Endometrial microvascular endothelial cells (primary cell): ENCODE measurements around the gene UHRF1. TPM values are rescaled to one million over a fixed set of nuclear protein-coding genes. Genes with fewer than 3 reads are reported as not detected.

ENCODE experiments used
- in situ Hi-C: cut with HindIII; loops from 2 replicates; pipeline ENCODE4 v1.10.0; 2017; ENCODE audit warnings: low sequenced_read_pairs, low pct_unique_long_range_greater_than_20kb; ENCODE audit errors: inconsistent ontology term
- total RNA-seq: library from RNA; depleted of rRNA; stranded (reverse); fragments of >200 nt; gene quantifications from one replicate; pipeline ENCODE4 v1.2.3, GENCODE V29; 2015; ENCODE audit errors: inconsistent ontology term

The UHRF1 gene
- total RNA-seq, 1 donor from 2014 or later = 63.4 TPM

GRCh38 chr19:4983346-4984105 lies 74.2 kb downstream of the UHRF1 start:
- in situ Hi-C loops = no loop called here

DNA sequence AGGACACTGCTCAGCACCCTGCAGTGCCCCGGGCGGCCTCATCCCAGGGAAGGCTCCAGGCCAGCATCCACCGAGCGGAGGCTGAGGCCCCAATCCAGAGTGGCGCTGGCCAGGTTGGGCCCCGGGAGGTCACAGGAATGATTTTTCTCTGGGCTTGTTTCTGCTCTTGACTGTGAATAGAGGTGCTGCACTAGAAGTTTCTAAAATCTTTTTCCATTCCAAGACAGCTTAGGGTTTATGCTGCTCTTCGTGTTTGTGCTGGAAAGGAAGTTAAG lies 74.7 kb downstream of the UHRF1 start:
- in situ Hi-C loops = no loop called here

DNA sequence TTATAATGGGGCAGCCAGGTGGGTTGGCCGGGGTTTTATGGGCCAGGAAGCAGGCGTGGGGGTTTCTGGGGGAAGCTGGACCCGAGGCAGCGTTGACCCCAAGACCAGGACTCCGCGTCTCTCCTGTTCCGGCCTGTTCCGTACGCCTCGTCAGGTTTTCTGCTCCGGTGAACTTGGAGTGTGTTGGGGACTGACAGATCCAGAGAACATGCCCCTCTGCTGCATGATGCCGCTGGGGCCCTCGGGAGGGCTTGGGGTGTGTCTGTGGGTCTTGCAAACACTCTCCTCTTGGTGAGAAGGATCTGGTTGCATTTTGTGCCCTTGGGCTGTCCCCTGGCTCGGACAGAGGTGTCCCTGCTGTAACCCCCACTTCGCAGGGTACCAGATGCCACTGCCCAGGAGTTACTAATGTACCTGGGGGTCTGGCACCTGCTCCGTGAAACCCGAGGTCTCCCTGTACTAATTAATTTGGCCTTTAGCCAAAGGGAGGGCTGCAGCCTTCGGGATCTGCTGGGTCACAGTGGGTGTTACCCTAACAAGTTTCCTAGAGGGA lies 75.2 kb downstream of the UHRF1 start:
- in situ Hi-C loops = no loop called here

DNA sequence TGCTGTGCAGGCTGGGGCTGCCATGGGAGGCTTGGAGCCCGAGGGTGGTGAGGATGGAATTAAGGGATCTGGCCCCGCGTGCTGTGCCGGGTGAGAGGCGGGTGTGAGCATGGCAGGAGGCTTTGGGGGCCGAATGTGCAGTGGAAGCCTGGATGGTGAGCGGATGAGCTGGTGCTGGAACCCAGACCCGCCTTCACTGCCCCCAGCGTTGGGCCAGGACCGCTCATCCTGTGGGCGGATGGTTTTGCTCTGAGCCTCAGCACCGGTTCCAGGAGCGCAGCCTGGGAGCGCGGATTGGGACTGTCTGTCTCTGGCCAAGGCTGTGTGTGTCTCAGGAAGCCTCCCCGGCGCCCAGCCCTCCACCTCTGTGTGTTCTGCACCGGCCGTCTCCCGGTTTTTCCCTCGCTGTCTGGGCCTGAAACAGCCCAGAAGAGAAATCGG lies 76.3 kb downstream of the UHRF1 start:
- in situ Hi-C loops = no loop called here

DNA sequence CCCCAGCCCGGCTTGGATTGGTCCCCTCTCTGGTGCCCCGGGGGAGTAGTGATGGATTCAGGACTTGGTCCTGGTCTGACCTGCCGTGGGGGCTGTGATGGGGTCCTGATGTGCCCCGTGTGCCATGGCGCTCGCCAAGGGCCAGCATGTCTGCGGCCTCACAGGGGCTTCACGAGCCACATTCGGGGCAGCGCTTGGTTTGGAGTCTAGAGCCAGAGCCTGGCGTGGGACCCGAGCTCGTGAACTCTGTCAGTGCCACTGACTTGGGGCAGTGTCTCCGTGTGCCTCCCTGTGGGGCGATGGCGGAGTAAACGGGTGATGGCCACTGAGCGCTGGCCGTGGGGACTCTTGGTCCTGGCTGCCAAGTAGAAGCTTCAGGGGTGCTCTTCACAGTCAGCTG lies 76.8 kb downstream of the UHRF1 start:
- in situ Hi-C loops = no loop called here

GRCh38 chr19:4986471-4986891 lies 77.2 kb downstream of the UHRF1 start:
- in situ Hi-C loops = no loop called here

DNA sequence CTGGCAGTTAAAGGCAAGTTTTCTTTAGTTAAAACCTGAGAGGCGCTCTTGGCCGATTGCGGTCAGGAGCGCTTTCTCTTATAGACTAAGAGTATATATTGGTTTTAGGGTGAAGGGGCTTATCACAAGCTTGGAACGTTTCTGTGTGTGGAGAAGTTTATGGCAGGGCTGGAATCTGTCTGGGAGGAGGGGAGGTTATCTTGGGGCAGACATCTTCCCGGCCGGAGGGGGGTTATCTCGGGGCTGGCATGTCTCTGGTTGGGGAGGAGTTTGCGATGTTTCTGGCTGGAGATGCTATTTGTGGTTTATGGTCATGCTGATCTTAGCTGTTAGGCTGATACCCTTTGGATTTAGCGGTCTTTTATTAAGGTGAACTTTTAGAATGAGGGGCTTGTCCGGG lies 78.0 kb downstream of the UHRF1 start:
- in situ Hi-C loops = no loop called here

DNA sequence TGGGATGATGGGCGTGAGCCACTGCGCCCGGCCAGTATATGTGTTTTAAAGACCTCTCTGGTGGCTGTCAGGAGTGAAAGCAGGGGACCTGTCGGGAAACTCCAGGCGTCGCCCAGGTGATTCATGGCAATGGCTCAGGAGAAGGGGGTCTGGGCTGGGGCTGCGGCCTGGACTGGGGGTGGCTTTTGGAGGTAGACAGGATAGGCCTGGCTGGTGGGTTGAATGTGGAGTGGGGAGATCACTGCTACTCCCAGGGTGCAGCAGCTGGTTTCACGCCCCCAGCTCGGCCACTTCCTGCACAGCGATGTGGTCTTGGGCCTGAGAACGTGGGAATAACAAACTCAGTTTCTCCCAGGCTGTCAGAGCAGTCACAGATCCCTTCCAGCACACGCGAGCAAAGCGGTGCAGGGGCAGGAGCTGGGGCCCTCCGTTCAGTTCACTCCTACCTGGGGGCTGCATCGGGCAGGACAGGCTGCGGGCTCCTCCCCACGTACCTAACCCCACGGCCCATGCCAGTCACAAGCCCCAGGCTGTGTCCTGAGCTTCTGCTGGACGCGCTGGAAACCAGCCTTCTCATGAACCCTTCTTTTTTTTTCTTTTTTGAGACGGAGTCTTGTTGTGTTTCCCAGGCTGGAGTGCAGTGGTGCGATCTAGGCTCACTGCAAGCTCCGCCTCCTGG lies 78.5 kb downstream of the UHRF1 start:
- in situ Hi-C loops = no loop called here

DNA sequence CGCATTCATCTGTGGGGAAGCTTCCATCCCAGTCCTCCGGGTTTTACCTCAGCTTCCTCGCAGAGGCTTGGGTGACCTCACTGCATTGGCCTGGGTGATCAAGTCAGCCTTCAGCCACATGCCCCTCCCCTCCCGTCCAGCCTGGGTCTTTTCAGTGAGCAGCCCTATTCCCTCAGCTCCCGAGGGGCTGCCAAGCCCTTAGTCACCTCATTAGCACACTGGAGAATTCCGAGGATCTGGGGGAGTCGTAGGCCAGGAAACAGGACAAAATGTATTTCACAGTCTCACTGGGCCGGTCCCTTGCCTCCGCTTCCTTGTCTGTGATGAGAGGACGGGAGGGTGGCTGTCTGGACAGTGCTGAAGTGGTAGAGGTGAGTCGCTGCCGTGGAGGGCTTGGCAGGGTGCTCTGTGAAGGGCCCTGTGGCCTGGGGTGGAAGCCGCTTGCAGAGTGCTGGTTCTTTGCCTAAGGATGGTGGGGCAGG lies 79.5 kb downstream of the UHRF1 start:
- in situ Hi-C loops = no loop called here

DNA sequence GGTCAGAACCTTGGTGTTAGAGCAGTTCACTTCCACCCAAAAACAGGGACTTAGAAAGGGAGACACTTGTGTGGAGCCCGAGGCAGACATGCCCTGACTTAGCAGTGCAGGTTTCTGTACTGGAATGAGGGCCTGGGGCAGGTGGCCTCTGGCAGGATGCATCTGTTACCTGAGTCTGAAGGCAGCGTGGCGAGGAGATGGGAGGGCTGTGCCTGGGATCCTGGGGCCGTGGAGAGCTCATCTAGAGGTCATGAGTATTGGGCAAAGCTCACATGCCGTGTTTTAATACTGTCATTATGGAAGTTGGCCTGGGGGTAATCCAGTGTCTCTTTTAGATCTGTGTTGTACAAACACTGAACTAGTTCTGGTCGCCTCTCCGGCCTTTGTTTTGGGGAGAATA lies 81.0 kb downstream of the UHRF1 start:
- in situ Hi-C loops = no loop called here

DNA sequence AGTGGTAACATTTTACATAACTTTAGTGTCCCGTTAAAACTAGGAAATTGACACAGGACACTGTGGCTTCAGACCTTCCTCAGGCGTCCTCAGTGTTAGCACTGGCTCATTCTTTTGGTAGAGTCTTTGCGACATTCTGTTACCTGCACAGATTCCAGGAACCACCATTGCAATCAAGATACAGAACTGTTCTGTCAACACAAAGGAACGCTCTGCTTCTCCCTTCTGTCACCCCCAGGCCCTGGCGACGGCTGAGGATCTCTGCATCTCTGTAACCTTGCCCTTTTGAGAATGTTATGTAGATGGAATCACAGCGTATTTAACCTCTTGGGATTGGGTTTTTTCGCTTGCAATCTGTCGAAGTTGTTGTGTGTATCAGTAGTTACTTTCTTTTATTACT lies 82.2 kb downstream of the UHRF1 start:
- in situ Hi-C loops = no loop called here

- in situ Hi-C loops = no loop called here
Measured at GRCh38 chr19:4991996-4992698, 82.8 kb downstream of the UHRF1 start.

- in situ Hi-C loops = no loop called here
Measured at GRCh38 chr19:4993683-4994082, 84.4 kb downstream of the UHRF1 start.

- in situ Hi-C loops = no loop called here
Measured at GRCh38 chr19:4996701-4997100, 87.4 kb downstream of the UHRF1 start.

- in situ Hi-C loops = no loop called here
Measured at GRCh38 chr19:4997297-4997696, 88.0 kb downstream of the UHRF1 start.

GRCh38 chr19:5000120-5000611 lies 90.9 kb downstream of the UHRF1 start:
- in situ Hi-C loops = no loop called here

DNA sequence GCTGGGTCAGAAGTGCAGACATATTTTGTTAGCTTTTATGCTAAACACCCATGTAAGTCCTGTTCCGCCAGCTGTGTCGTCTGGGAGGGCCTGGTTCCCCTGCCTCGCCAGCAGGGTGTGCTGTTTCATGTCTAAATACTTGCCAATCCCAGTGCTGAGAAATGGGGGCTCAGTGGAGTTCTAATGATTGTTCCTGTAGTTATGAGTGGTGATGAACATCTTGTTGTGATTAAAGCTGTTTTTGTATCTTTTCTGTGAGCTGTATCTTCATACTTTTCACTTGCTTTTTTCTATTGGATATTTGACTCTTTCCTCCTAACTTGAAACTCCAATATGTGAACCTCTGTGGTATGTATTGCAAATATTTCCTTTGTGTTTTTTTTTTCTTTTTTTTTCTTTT lies 92.3 kb downstream of the UHRF1 start:
- in situ Hi-C loops = no loop called here

DNA sequence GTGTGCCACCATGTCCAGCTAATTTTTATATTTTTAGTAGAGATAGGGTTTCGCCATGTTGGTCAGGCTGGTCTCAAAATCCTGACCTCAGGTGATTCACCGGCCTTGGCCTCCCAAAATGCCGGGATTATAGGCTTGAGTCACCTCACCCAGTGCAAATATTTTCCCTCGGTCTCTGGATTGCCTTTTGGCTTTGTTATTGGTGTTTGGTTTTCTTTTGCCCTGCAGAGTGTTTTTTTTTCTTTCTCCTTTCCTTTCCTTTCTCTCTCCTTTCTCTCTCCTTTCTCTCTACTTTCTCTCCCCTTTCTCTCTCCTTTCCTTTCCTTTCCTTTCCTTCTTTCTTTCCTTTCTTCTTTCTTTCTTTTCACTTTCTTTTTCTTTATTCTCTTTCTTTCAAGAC lies 92.8 kb downstream of the UHRF1 start:
- in situ Hi-C loops = no loop called here

GRCh38 chr19:5003781-5004180 lies 94.5 kb downstream of the UHRF1 start:
- in situ Hi-C loops = no loop called here

DNA sequence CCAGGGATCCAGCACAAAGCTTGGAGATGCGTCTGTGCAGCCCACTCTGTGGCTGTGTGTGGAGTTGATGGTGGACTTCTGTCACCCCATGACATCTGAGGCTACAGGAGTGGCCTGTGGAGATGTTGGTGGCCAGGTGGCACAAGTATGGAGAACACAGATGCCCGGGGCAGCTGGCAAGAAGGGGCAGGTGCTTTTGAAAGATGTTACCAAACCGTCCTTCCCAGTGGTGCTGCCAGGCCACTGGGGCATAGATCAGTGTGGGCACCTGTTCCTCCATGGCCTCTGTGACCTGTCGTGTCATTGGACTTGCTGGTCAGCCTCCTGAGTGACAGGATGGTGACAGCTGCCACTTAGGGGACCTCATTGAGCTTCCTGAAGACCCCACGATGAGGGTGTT lies 95.8 kb downstream of the UHRF1 start:
- in situ Hi-C loops = no loop called here
